SJCRH30 (cell line): ENCODE data around the gene CAMK2D. TPM values are rescaled to one million over a fixed set of nuclear protein-coding genes. Genes with fewer than 3 reads are reported as not detected.

ENCODE experiments used
- DNase-seq, 2 experiments: peaks; one replicate each; pipeline ENCODE4 v3.0.0-alpha.2; 2015 to 2020
- H3K27ac ChIP-seq: fragments of 250-450 bp; sonication (Bioruptor Pico); 2 replicates; pipeline ENCODE4 v1.5.1; 2020; ENCODE audit warnings: mild to moderate bottlenecking, moderate library complexity
- H3K27me3 ChIP-seq: fragments of 250-450 bp; sonication (Bioruptor Pico); 2 replicates; pipeline ENCODE4 v1.5.1; 2020; ENCODE audit warnings: mild to moderate bottlenecking, moderate library complexity
- H3K36me3 ChIP-seq: fragments of 250-450 bp; sonication (Bioruptor Pico); 2 replicates; pipeline ENCODE4 v1.5.1; 2020; ENCODE audit warnings: mild to moderate bottlenecking, moderate library complexity
- H3K4me1 ChIP-seq: fragments of 250-450 bp; sonication (Bioruptor Pico); 2 replicates; pipeline ENCODE4 v1.5.1; 2020; ENCODE audit warnings: mild to moderate bottlenecking, moderate library complexity
- H3K4me3 ChIP-seq: fragments of 250-450 bp; sonication (Bioruptor Pico); 2 replicates; pipeline ENCODE4 v1.5.1; 2020; ENCODE audit warnings: mild to moderate bottlenecking, moderate library complexity
- H3K9me3 ChIP-seq: fragments of 250-450 bp; sonication (Bioruptor Pico); replicated peaks from 2 replicates; pipeline ENCODE4 v1.5.1; 2020; ENCODE audit warnings: mild to moderate bottlenecking, moderate library complexity
- total RNA-seq: library from RNA; depleted of rRNA; stranded (reverse); fragments of >200 nt; shearing (Covaris generic); gene quantifications from 2 replicates; pipeline ENCODE4 v1.2.3, GENCODE V29; 2014

Gene CAMK2D
- total RNA-seq, 1 experiment from 2014 or later, result 36.4 TPM

DNA sequence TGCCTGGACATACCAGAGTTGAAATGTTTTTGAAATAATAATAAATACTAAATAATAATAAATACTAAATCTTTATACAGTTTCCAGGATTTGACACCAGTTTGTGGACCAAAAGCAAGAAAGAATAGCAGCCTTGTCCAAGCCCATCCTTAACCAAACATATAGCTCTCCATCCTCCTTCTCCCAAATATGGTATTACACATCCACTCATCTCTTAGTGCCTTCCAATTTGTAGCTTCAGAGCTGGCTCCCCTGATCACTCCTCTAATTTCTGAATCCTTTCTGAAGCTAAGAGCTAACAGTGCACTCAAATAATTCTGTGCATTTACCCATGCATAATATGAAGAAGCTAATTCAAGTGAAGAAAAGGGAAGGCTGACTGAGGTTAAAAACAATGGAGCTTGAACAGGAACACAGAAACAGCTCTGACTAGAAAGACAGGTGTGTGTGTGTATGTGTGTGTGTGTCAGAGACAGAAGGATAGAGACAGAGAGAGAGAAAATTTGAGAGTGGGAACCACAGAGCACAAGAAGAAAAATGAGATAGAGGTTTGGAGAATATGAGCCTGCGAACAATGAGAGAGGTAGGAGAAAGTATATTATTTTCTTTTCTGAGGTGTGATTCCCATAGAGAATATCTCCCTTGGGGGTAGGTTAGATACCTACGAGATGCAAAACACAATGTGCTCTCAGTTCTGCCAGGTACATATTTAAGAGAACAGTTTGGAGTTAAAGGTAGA is 123.5 kb downstream of the CAMK2D start:
- Histone ChIP-seq H3K4me1 (peaks cover 32% of the 10 kb centered on the region), H3K27ac (no peak overlapping the region), H3K36me3 (no peaks in the 10 kb centered on the region), H3K27me3 (no peaks in the 10 kb centered on the region), H3K9me3 (no peaks in the 10 kb centered on the region), H3K4me3 (no peak overlapping the region)
- DNase-seq, result peak in 1 of 2 experiments; percentile 24

DNA sequence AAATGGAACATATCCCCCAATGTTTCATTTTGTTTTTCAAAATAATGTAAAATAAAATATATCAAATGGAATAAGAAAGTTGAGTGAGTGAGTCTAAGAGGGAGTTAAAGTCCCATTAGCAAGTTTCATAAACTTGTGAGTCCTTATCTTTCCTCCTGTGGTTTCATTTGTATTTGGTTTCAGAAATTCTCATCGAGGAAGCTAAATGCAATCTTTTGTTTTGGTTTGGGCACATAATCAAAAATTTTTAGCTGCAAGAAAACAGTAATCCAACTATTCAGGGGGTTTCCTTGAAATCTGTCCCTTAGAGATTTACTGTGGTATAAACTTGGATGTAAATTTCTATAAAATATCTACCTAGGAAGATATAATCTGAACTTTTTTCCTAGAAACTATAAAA is 124.2 kb downstream of the CAMK2D start:
- H3K9me3 ChIP-seq, result no peaks in the 10 kb centered on the region
- H3K27ac ChIP-seq, result no peak overlapping the region; the same call in 1 of the 2 replicates
- H3K4me1 ChIP-seq, result peaks cover 32% of the 10 kb centered on the region
- H3K4me3 ChIP-seq, result no peak overlapping the region
- H3K36me3 ChIP-seq, result no peaks in the 10 kb centered on the region
- peak in 1 of 2 experiments; percentile 36 for DNase-seq
- no peaks in the 10 kb centered on the region for H3K27me3 ChIP-seq

DNA sequence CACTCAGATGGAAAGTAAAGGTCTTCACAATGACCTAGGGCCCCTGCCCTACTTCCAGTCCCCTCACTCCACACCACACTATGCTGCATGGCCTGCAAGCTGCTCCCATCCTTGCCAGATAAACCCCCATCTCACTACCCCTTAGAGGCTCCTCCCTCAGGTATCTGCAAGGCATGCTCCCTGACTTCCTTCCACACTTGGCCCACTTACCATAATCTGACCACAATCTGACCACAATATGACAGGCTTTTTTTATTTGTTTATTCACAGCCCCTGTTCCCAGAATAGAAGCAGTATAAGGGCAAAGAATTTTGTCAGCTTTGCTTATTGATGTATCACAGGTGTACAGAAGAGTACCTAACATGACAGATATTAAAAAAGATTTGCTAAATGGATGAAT is 124.7 kb downstream of the CAMK2D start:
- peaks cover 32% of the 10 kb centered on the region for H3K4me1 ChIP-seq
- H3K4me3 ChIP-seq, result no peak overlapping the region
- no peaks in the 10 kb centered on the region for H3K27me3 ChIP-seq
- peak; percentile 66 to 84 for DNase-seq
- no peaks in the 10 kb centered on the region for H3K36me3 ChIP-seq
- H3K27ac ChIP-seq, result no peak overlapping the region; the same call in 1 of the 2 replicates
- no peaks in the 10 kb centered on the region for H3K9me3 ChIP-seq

DNA sequence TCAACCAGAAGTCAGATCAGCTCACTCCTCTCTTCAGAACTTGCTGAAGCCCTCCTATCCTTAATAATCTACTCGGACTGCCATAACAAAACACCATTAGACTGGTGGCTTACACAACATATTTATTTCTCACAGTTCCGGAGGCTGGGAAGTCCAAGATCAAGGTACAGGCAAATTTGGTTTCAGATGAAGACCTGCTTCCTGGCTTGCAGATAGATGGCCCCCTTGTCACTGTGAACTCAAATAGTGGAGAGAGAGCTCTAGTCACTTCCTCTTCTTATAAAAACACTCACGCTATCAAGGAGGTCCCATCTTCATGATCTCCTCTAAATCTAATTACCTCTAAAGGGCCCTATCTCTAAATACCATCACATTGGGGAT is 125.1 kb downstream of the CAMK2D start:
- DNase-seq, result peak in 1 of 2 experiments; percentile 13
- Histone ChIP-seq H3K27ac (no peak overlapping the region), H3K36me3 (no peaks in the 10 kb centered on the region)

DNA sequence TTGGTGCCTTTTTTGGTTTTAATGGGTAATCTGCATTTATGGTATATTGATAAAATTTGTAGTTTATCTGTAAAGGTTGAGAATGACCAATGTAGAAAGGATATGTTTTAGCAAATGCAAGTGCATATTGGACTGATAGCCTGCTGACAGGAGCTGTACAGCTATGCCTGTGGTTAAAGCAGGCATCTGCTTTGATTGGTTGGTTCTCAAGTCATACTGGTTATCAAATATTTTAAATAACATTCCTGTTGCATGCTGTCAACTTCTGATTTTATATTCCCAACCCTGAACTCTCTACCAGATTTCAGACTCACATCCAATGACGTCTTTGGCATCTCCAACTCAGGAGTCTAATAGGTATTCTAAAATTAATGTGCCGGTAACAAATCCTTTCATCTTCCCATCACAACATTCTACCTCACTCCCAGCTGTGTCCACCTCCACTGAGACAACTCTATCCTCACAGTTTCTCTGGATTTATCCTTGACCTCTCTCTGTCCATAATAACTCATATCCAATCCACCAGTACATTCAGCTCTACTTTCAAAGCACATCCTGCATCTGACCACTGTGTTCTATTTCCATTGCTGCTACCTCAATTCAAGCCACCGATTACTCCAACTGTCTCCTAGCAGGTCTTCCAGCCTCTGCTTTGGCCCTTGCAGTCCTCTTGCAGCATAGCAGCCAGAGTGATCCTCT is 125.7 kb downstream of the CAMK2D start:
- Histone ChIP-seq H3K27ac (no peak overlapping the region), H3K9me3 (no peaks in the 10 kb centered on the region), H3K27me3 (no peaks in the 10 kb centered on the region), H3K4me3 (no peak overlapping the region), H3K4me1 (peaks cover 32% of the 10 kb centered on the region), H3K36me3 (no peaks in the 10 kb centered on the region)
- no peak for DNase-seq

More for the DNA sequence above, 125.1 kb downstream of the CAMK2D start:
- Histone ChIP-seq H3K27me3 (no peaks in the 10 kb centered on the region), H3K4me3 (no peak overlapping the region), H3K4me1 (peaks cover 32% of the 10 kb centered on the region), H3K9me3 (no peaks in the 10 kb centered on the region)

- Histone ChIP-seq H3K27me3 (no peaks in the 10 kb centered on the region), H3K36me3 (no peaks in the 10 kb centered on the region), H3K4me1 (peaks cover 32% of the 10 kb centered on the region), H3K27ac (no peak overlapping the region), H3K4me3 (no peak overlapping the region), H3K9me3 (no peaks in the 10 kb centered on the region)
- no peak for DNase-seq
Measured at GRCh38 chr4:113634081-113634969, 127.2 kb downstream of the CAMK2D start.

DNA sequence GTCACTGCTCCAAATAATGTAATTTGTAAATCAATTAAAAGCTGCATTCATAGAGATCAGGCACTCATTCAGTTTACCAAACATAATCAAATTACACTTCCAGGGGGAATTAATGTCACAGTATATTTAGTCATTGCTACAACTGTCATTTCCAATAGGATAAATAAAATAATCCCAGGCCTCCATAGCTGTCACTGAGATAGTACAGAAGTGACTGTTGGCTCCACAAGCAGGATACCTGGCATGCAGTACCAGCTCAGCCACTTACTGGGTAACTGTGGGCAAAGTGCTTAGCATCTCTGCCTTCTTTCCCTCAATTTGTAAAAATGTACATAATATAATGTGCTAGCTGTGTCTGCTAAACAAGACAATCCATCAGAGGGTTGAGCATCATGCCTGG is 128.1 kb downstream of the CAMK2D start:
- H3K4me3 ChIP-seq, result no peak overlapping the region
- H3K9me3 ChIP-seq, result no peaks in the 10 kb centered on the region
- H3K27me3 ChIP-seq, result no peaks in the 10 kb centered on the region
- DNase-seq, result no peak
- H3K4me1 ChIP-seq, result peaks cover 32% of the 10 kb centered on the region
- no peak overlapping the region for H3K27ac ChIP-seq
- H3K36me3 ChIP-seq, result no peaks in the 10 kb centered on the region

DNA sequence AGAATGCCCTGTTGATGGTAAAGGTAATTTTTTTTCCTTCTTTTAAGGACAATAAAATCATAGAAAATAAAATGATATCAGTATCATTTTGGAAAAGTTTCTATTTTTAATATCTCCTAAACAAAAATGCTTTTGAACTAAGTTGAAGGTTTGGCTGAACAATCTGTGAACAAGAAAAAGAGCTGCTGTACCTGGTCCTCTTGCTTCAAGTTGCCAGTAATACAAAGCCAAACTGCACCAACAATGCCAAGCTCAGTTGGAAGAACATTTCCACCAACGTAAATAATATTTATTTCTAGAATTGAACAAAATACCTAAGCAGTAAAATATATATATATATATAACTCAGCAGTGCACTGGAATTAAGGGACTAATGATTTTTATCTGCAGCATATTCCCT is 132.8 kb downstream of the CAMK2D start:
- H3K27me3 ChIP-seq, result no peaks in the 10 kb centered on the region
- no peaks in the 10 kb centered on the region for H3K4me1 ChIP-seq
- H3K27ac ChIP-seq, result no peak overlapping the region
- no peak overlapping the region for H3K4me3 ChIP-seq
- no peak for DNase-seq
- 0 out of 2 replicates have a peak, but pooled peaks cover 4% of the 10 kb centered on the region for H3K36me3 ChIP-seq
- no peaks in the 10 kb centered on the region for H3K9me3 ChIP-seq

GRCh38 chr4:113627321-113627720 is 134.2 kb downstream of the CAMK2D start:
- Histone ChIP-seq H3K27me3 (no peaks in the 10 kb centered on the region), H3K4me3 (no peak overlapping the region), H3K9me3 (no peaks in the 10 kb centered on the region), H3K36me3 (0 out of 2 replicates have a peak, but pooled peaks cover 4% of the 10 kb centered on the region), H3K27ac (no peak overlapping the region), H3K4me1 (no peaks in the 10 kb centered on the region)
- no peak for DNase-seq

DNA sequence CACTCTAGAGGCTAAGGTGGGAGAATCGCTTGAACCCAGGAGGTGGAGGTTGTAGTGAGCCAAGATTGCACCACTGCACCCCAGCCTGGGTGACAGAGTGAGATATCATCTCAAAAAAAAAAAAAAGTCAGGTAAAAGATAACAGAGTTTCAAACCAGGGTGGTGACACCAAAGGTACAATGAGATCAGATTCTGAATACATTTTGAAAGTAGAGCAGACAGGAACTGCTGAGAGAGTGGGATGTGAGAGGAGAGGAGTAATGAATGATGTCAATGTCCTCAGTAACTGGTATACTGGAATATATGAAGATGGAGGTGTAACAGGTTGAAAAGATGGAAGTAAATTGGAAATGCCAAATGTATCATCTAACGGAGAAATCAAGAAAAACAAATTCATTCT is 135.6 kb downstream of the CAMK2D start:
- Histone ChIP-seq H3K4me3 (no peak overlapping the region), H3K36me3 (0 out of 2 replicates have a peak, but pooled peaks cover 4% of the 10 kb centered on the region), H3K4me1 (no peaks in the 10 kb centered on the region), H3K27ac (no peak overlapping the region), H3K9me3 (no peaks in the 10 kb centered on the region), H3K27me3 (no peaks in the 10 kb centered on the region)
- DNase-seq, result no peak

- Histone ChIP-seq H3K36me3 (0 out of 2 replicates have a peak, but pooled peaks cover 4% of the 10 kb centered on the region), H3K27ac (no peak overlapping the region), H3K4me3 (no peak overlapping the region), H3K4me1 (no peaks in the 10 kb centered on the region), H3K27me3 (no peaks in the 10 kb centered on the region), H3K9me3 (no peaks in the 10 kb centered on the region)
- no peak for DNase-seq
Measured at GRCh38 chr4:113623274-113623894, 138.2 kb downstream of the CAMK2D start.

DNA sequence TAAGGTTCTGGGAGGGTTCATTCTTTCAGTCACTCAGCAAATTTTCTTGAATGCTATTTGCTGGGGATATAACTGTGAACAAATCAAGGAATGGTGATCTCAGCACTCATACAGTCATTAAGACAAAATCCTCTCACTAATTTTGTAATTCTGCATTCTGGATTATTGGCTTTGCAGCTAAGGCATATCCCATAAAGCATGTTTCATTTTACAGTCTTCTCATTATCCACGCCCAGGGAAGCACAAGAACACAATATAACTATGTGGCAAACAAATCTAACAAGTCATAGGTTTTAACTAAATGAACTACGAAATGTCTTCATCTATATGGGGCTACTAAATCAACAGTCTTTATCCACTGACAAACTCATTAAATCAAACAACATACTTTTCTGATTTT is 139.9 kb downstream of the CAMK2D start:
- H3K27ac ChIP-seq, result no peak overlapping the region
- H3K36me3 ChIP-seq, result peaks cover 4% of the 10 kb centered on the region; the same call in 1 of the 2 replicates
- no peaks in the 10 kb centered on the region for H3K27me3 ChIP-seq
- no peaks in the 10 kb centered on the region for H3K4me1 ChIP-seq
- no peak for DNase-seq
- H3K9me3 ChIP-seq, result no peaks in the 10 kb centered on the region
- no peak overlapping the region for H3K4me3 ChIP-seq

DNA sequence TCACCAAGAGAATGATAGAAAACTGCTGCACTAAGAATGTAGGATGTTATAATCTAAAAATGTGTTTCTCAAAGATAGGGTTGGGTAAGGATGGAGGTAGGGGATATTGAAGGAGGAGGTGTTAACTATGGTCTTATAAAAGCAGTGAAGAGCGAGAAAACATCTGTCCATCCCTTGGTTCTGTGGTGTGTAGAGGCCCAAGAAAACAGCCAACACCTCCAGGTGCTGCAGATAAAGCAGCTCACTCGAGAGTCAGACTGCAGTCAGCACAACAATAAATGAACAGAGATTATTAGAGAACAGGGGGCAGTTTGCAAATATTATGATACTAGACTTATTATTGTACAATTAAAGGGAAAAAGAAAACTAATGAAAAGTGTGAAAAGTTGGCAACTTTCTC is 141.5 kb downstream of the CAMK2D start:
- H3K27ac ChIP-seq, result no peak overlapping the region
- no peaks in the 10 kb centered on the region for H3K27me3 ChIP-seq
- H3K4me3 ChIP-seq, result no peak overlapping the region
- no peaks in the 10 kb centered on the region for H3K4me1 ChIP-seq
- no peaks in the 10 kb centered on the region for H3K9me3 ChIP-seq
- peaks cover 4% of the 10 kb centered on the region; the same call in 1 of the 2 replicates for H3K36me3 ChIP-seq
- no peak for DNase-seq

DNA sequence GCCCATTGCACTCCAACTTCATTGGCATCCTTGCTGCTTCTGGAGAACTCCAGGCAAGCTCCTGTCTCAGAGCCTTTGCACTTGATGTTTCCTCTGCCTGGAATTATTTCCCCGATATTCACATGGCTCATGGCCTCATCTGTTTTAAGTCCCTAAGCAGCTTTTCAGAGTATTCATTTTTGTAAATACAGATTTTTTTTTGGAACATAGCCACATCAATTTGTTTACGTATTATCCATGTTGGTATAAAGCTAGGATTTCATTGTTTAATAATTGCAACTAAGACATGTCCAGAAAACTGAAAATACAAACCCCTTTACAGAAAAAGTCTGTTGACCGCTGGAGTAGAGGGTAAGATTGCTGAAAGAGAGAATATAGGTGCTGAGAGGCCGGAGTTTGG is 142.0 kb downstream of the CAMK2D start:
- Histone ChIP-seq H3K27ac (no peak overlapping the region), H3K9me3 (no peaks in the 10 kb centered on the region), H3K4me3 (no peak overlapping the region), H3K4me1 (no peaks in the 10 kb centered on the region), H3K36me3 (peaks cover 3% of the 10 kb centered on the region; the same call in 1 of the 2 replicates), H3K27me3 (no peaks in the 10 kb centered on the region)
- DNase-seq, result no peak
